ENCODE data around the gene PAQR5.
"Not testable (repeated sequence)": the region's sequence is repeated elsewhere in the genome, so short reads cannot be mapped to it uniquely, and the experiment has no call there.

PAQR5 gene

GRCh38 chr15:69424001-69424400 lies 125.3 kb downstream of the PAQR5 start:
- no peak for DNase-seq (ENCODE audit: low read depth)

- no peak for DNase-seq (ENCODE audit: low read depth)
Observed at GRCh38 chr15:69424748-69425413, 126.2 kb downstream of the PAQR5 start.

GRCh38 chr15:69433831-69434230 lies 135.1 kb downstream of the PAQR5 start:
- no peak for DNase-seq (ENCODE audit: low read depth)

GRCh38 chr15:69434238-69434637 lies 135.5 kb downstream of the PAQR5 start:
- no peak for DNase-seq (ENCODE audit: low read depth)

- no peak for DNase-seq (ENCODE audit: low read depth)
Observed at GRCh38 chr15:69434679-69435078, 136.0 kb downstream of the PAQR5 start.

GRCh38 chr15:69435985-69436384 lies 137.3 kb downstream of the PAQR5 start:
- DNase-seq (ENCODE audit: low read depth) = no peak

- DNase-seq (ENCODE audit: low read depth) = no peak
Observed at GRCh38 chr15:69436951-69437350, 138.2 kb downstream of the PAQR5 start.

- no peak for DNase-seq (ENCODE audit: low read depth)
Observed at GRCh38 chr15:69439623-69440022, 140.9 kb downstream of the PAQR5 start.

- no peak for DNase-seq (ENCODE audit: low read depth)
Observed at GRCh38 chr15:69443032-69443611, 144.4 kb downstream of the PAQR5 start.

GRCh38 chr15:69444686-69445085 lies 146.0 kb downstream of the PAQR5 start:
- no peak for DNase-seq (ENCODE audit: low read depth)

- no peak for DNase-seq (ENCODE audit: low read depth)
Observed at GRCh38 chr15:69446953-69447352, 148.2 kb downstream of the PAQR5 start.

- not testable (repeated sequence) for DNase-seq (ENCODE audit: low read depth)
Observed at GRCh38 chr15:69450221-69450620, 151.5 kb downstream of the PAQR5 start.

- DNase-seq (ENCODE audit: low read depth) = no peak
Observed at GRCh38 chr15:69450968-69451695, 152.4 kb downstream of the PAQR5 start.

GRCh38 chr15:69451951-69452691 lies 153.4 kb downstream of the PAQR5 start:
- no peak for DNase-seq (ENCODE audit: low read depth)

GRCh38 chr15:69452692-69453521 lies 154.2 kb downstream of the PAQR5 start, which contains the start of gene RPLP1:
RPLP1 (plus strand) TSS chr15:69452818; CDS start chr15:69452949, 131 bp downstream.
- DNase-seq (ENCODE audit: low read depth) = peak; percentile 95

- no peak for DNase-seq (ENCODE audit: low read depth)
Observed at GRCh38 chr15:69454953-69455352, 156.2 kb downstream of the PAQR5 start.

- no peak for DNase-seq (ENCODE audit: low read depth)
Observed at GRCh38 chr15:69456208-69457166, 157.8 kb downstream of the PAQR5 start.
